GM12878 (cell line): ENCODE results near the gene OR2H1. TPM values are rescaled to one million over a fixed set of nuclear protein-coding genes. Genes with fewer than 3 reads are reported as not detected.

Experiments
- ATAC-seq: fragments of 200-7000 bp; cut with Tn5 transposase; 3 replicates; pipeline ENCODE4 v1.9.1; 2020; ENCODE audit warnings: mild to moderate bottlenecking, moderate library complexity
- BruUV-seq: library from RNA; stranded (reverse); fragments of 400-500 nt; replicated peaks from 2 replicates; lab custom pipeline; 2021; lab: Mats Ljungman, UMichigan
- CTCF ChIA-PET: fragments of 300-600 bp; sonication (Branson Sonifier 250); formaldehyde crosslinking; extraction: SDS; loops from one replicate; lab custom pipeline; 2021; ENCODE audit warnings: inconsistent platforms; lab: Yijun Ruan, JAX
- POLR2A ChIA-PET: fragments of 350-600 bp; formaldehyde crosslinking; extraction: SDS; loops from one replicate; lab custom pipeline; 2021; ENCODE audit warnings: inconsistent platforms; lab: Charles Lee
- RAD21 ChIA-PET: fragments of 300-600 bp; sonication (Branson Sonifier 250); formaldehyde crosslinking; loops from one replicate; lab custom pipeline; 2023; ENCODE audit warnings: antibody characterized with exemption; ENCODE audit not compliant: unreplicated experiment; lab: Charles Lee
- SMC1A ChIA-PET: fragments of 300-600 bp; sonication (Branson Sonifier 250); formaldehyde crosslinking; loops from one replicate; lab custom pipeline; 2023; ENCODE audit not compliant: unreplicated experiment, uncharacterized antibody; lab: Charles Lee
- DNase-seq: peaks from one replicate; pipeline ENCODE4 v3.0.0-alpha.2; 2011; ENCODE audit warnings: low read depth, low spot score
- FAIRE-seq: peaks from 3 replicates; lab custom pipeline; 2011; peaks lifted over from hg19 to GRCh38; lab: Jason Lieb, UNC
- H2AFZ ChIP-seq: 2 replicates; pipeline ENCODE4 v1.6.0; 2011; ENCODE audit warnings: low read depth, low read length, control low read depth; ENCODE audit not compliant: control insufficient read depth
- H3K27ac ChIP-seq: 2 replicates; pipeline ENCODE4 v1.5.1; 2011; ENCODE audit warnings: control low read depth; ENCODE audit not compliant: control insufficient read depth, insufficient read depth
- H3K27me3 ChIP-seq, 2 experiments: replicated peaks in 1 of 2; 2 replicates each; pipeline versions ENCODE4 v1.6.0 to v1.6.1; 2011; ENCODE audit warnings: low read length in 1 of 2; ENCODE audit not compliant: control insufficient read depth in 2 of 2, insufficient read depth in 2 of 2
- H3K36me3 ChIP-seq, 2 experiments: 2 replicates each; pipeline ENCODE4 v1.5.1; 2011; ENCODE audit warnings: low read length in 1 of 2; ENCODE audit not compliant: control insufficient read depth in 2 of 2, insufficient read depth in 2 of 2
- H3K4me1 ChIP-seq: 2 replicates; pipeline ENCODE4 v1.6.1; 2011; ENCODE audit warnings: mild to moderate bottlenecking, low read length, moderate library complexity, mixed read lengths; ENCODE audit not compliant: control insufficient read depth, insufficient read depth
- H3K4me2 ChIP-seq: 2 replicates; pipeline ENCODE4 v1.6.0; 2011; ENCODE audit warnings: control low read depth; ENCODE audit not compliant: control insufficient read depth, insufficient read depth
- H3K4me3 ChIP-seq: fragments of 200-600 bp; sonication (generic); 2 replicates; pipeline ENCODE4 v1.5.1; 2016
- H3K79me2 ChIP-seq: 2 replicates; pipeline ENCODE4 v1.6.0; 2011; ENCODE audit warnings: low read length; ENCODE audit not compliant: control insufficient read depth, insufficient read depth
- H3K9ac ChIP-seq: 2 replicates; pipeline ENCODE4 v1.8.0; 2011; ENCODE audit warnings: low read length, control low read depth, mixed read lengths; ENCODE audit not compliant: control insufficient read depth, insufficient read depth
- H3K9me3 ChIP-seq: replicated peaks from 3 replicates; pipeline ENCODE4 v1.5.1; 2011; ENCODE audit warnings: mild to moderate bottlenecking, low read length; ENCODE audit not compliant: control insufficient read depth, insufficient read depth
- H4K20me1 ChIP-seq: 2 replicates; pipeline ENCODE4 v1.6.0; 2011; ENCODE audit not compliant: control insufficient read depth, insufficient read depth
- BACH1 ChIP-seq: fragments of 450-650 bp; IDR thresholded peaks from 2 replicates; pipeline ENCODE4 v1.6.1; 2017; ENCODE audit warnings: mild to moderate bottlenecking, borderline replicate concordance
- CBX5 ChIP-seq: sonication (generic); IDR thresholded peaks from 2 replicates; pipeline ENCODE4 v1.6.1; 2016; ENCODE audit warnings: low read depth, moderate library complexity, mild to moderate bottlenecking, inconsistent platforms
- CEBPZ ChIP-seq: fragments of 150-350 bp; IDR thresholded peaks from 2 replicates; pipeline ENCODE4 v1.6.1; 2016; ENCODE audit warnings: low read depth, low read length
- HDGF ChIP-seq: fragments of 450-650 bp; IDR thresholded peaks from 2 replicates; pipeline ENCODE4 v1.6.1; 2016; ENCODE audit warnings: antibody characterized with exemption
- IRF5 ChIP-seq: fragments of 450-650 bp; IDR thresholded peaks from 2 replicates; pipeline ENCODE4 v1.6.1; 2017; ENCODE audit warnings: borderline replicate concordance
- KAT2A ChIP-seq: conservative IDR thresholded peaks from 2 replicates; pipeline ENCODE4 v1.6.1; 2011; ENCODE audit warnings: low read depth, low read length; ENCODE audit not compliant: control insufficient read depth
- NFXL1 ChIP-seq: fragments of 450-650 bp; IDR thresholded peaks from 2 replicates; pipeline ENCODE4 v1.6.1; 2017; ENCODE audit warnings: antibody characterized with exemption, mild to moderate bottlenecking, borderline replicate concordance
- PBX3 ChIP-seq: IDR thresholded peaks from 2 replicates; pipeline ENCODE4 v1.6.1; 2011; ENCODE audit warnings: mild to moderate bottlenecking, low read depth, low read length, moderate library complexity; ENCODE audit not compliant: insufficient replicate concordance
- POLR2A ChIP-seq: IDR thresholded peaks from 2 replicates; pipeline ENCODE4 v1.6.1; 2011; ENCODE audit warnings: low read depth, mild to moderate bottlenecking, low read length
- SIN3A ChIP-seq: IDR thresholded peaks from 2 replicates; pipeline ENCODE4 v1.6.1; 2012; ENCODE audit warnings: low read depth, low read length, improper control_type of control experiment
- STAT1 ChIP-seq: fragments of 450-650 bp; conservative IDR thresholded peaks from 2 replicates; pipeline ENCODE4 v1.6.1; 2014; ENCODE audit warnings: antibody characterized with exemption, mild to moderate bottlenecking
- ZBTB4 ChIP-seq: fragments of 450-650 bp; formaldehyde crosslinking; IDR thresholded peaks from 2 replicates; pipeline ENCODE4 v1.4.0; 2022; ENCODE audit warnings: mild to moderate bottlenecking, moderate library complexity
- WGBS: methylation state at CpG from one replicate; pipeline ENCODE4 v1.1.6; 2016; ENCODE audit warnings: low lambda C conversion rate; ENCODE audit not compliant: insufficient replicate concordance, insufficient coverage; ENCODE audit errors: missing lambda C conversion rate; 5-methylcytosine and 5-hydroxymethylcytosine counted together
- in situ Hi-C: fragments of 300-500 bp; cut with MboI; formaldehyde crosslinking; loops from 9 replicates; pipeline ENCODE4 v1.14.3; 2018; ENCODE audit warnings: mixed read lengths
- intact Hi-C: fragments of 100-400 bp; cut with micrococcal nuclease; formaldehyde crosslinking; loops from one replicate; pipeline ENCODE4 v1.14.2; 2022; ENCODE audit not compliant: unreplicated experiment
- polyA plus RNA-seq, 11 experiments: library from polyadenylated mRNA; depleted of rRNA in 4 of 11; unstranded in 6 of 11; stranded (reverse) in 5 of 11; fragments of >200 nt; fragmentation: Nextera tagmentation in 4 of 11; fragmentation: Illumina TruSeq in 1 of 11; extraction: Ambion mirVana in 4 of 11; extraction: Trizol in 1 of 11; gene quantifications; 1 replicate in 1 of 11; 2 replicates in 10 of 11; pipeline versions ENCODE4 v1.2.1 to v1.2.3, GENCODE V29; 2011 to 2016; ENCODE audit warnings: inconsistent platforms in 2 of 11, missing spikeins in 2 of 11, low read depth in 1 of 11
- total RNA-seq, 4 experiments: library from RNA; depleted of rRNA in 3 of 4; stranded (reverse); fragments of >200 nt in 3 of 4; fragmentation: Illumina TruSeq in 1 of 4; extraction: Trizol in 1 of 4; gene quantifications; 2 replicates each; pipeline versions ENCODE4 v1.2.1 to v1.2.3, GENCODE V29; 2013 to 2021

The OR2H1 gene
- total and polyA plus RNA-seq, 10 of the 15 experiments (the other 5 are each of a cell fraction or from before 2014, with no cell fraction given): not detected

GRCh38 chr6:29500594-29500993, 43.6 kb downstream of the OR2H1 start:
- SMC1A ChIA-PET: no interaction called here
- no TSS peak for BruUV-seq
- ATAC-seq (no peak), FAIRE-seq (no peak), DNase-seq (no peak)
- Histone ChIP-seq H3K79me2 (no peaks in the 10 kb centered on the region), H3K4me1 (no peaks in the 10 kb centered on the region), H2AFZ (no peak overlapping the region), H4K20me1 (no peaks in the 10 kb centered on the region), H3K27me3 (0 out of 4 replicates have a peak, but pooled peaks cover 1 to 2% of the 10 kb centered on the region in 2 experiments), H3K4me2 (no peak overlapping the region), H3K9me3 (no peaks in the 10 kb centered on the region), H3K27ac (no peak overlapping the region), H3K36me3 (no peaks in the 10 kb centered on the region), H3K9ac (no peak overlapping the region), H3K4me3 (no peak overlapping the region)
- intact Hi-C loops: no loop called here
- CTCF ChIA-PET: no interaction called here
- POLR2A ChIA-PET: no interaction called here
- TF ChIP-seq KAT2A (no peak), PBX3 (no peak), CEBPZ (no peak), ZBTB4 (CRISPR knock-in tag) (no peak), STAT1 (no peak), IRF5 (no peak), CBX5 (no peak), NFXL1 (no peak), BACH1 (no peak), SIN3A (no peak), HDGF (no peak), POLR2A (no peak)
- WGBS: 30% methylated on average over 8 of the region's 8 CpGs
- RAD21 ChIA-PET: no interaction called here
- in situ Hi-C loops: no loop called here
